ENCODE data around the gene SLC37A1. TPM values are rescaled to one million over a fixed set of nuclear protein-coding genes. Genes with fewer than 3 reads are reported as not detected.

The SLC37A1 gene
- total RNA-seq, 3 donors from 2014 or later (not counting 1 experiment from before 2014, with no cell fraction given), result 24.8 to 25.8 (median 25.3) TPM

DNA sequence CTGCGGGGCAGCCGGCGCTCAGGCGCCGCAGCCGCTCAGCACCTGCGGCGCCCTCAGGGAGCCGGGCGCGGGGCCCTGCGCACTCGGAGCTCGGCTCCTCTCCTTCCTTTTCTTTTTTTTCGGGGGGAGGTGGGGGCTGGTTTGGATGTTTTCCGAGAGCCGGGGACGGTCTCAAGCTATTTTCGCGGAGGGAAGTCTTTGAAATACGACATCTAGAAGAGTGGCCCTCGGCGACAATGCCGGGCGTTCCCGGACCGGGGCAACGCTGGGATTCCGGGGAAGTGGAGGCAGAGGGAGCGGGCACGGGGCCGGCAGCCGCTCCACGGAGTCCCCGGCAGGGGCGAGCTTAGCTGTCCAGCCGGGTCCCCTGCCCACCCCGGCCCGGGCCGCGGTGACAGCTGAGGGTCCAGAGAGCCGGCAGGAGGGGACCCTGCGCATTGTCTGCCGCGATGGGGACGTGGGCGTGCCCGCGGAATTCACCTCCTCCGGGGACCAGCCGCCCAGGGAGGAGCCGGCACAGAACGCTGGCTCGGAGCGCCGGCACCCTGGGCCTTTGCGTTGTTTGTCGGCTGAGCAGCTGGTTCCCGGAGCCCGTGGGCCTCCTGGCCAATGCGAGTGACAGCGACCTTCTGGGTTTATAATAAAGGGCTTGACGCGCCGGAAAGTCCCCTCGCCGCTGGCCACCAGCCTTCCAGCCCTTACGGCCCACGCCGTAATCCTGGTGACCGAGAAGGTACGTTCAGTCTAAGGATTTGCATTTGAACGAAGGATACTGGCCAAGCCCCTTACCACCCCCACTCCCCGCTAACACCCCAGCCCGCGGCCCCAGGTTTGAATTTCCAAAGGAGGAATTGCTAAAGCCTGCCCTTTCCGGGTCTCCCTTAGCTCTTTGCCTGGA, 582 bp downstream of the SLC37A1 start:
- intact Hi-C loops (cut with micrococcal nuclease), result loop anchor here (1.0 to 5.0 kb wide), 2 partner anchors 10 to 47 kb away; no protein-coding TSS in a partner anchor
- Mint-ChIP-seq H3K4me3 (peak overlapping the region; percentile 82), H3K27me3 (ENCODE audit: low read depth in 2 of 2) (no peaks in the 10 kb centered on the region), H3K9me3 (no peaks in the 10 kb centered on the region), H3K36me3 (no peaks in the 10 kb centered on the region), H3K4me1 (peaks cover 20 to 31% of the 10 kb centered on the region in 2 donors), H3K27ac (peak overlapping the region; percentile 36 to 81)
- under 1% methylated on average over 77 of the region's 77 CpGs for WGBS (ENCODE audit: insufficient coverage)
- ATAC-seq (peak; percentile 73 to 78 (median 75)), DNase-seq (peak; percentile 61 to 79)
- Histone ChIP-seq H3K9me3 (ENCODE audit: control insufficient read depth, insufficient read depth, low read length) (no peaks in the 10 kb centered on the region), H3K27me3 (ENCODE audit: control insufficient read depth, insufficient read depth, low read length) (no peaks in the 10 kb centered on the region), H3K36me3 (ENCODE audit: control insufficient read depth, insufficient read depth, low read length) (peaks cover 16% of the 10 kb centered on the region), H3K4me1 (ENCODE audit: control insufficient read depth, insufficient read depth, low read length) (peaks cover 13% of the 10 kb centered on the region), H3K27ac (ENCODE audit: low read length) (peak overlapping the region; percentile 71), H3K4me3 (ENCODE audit: low read length) (peak overlapping the region; percentile 59)
- TF ChIP-seq, protein P1, sequence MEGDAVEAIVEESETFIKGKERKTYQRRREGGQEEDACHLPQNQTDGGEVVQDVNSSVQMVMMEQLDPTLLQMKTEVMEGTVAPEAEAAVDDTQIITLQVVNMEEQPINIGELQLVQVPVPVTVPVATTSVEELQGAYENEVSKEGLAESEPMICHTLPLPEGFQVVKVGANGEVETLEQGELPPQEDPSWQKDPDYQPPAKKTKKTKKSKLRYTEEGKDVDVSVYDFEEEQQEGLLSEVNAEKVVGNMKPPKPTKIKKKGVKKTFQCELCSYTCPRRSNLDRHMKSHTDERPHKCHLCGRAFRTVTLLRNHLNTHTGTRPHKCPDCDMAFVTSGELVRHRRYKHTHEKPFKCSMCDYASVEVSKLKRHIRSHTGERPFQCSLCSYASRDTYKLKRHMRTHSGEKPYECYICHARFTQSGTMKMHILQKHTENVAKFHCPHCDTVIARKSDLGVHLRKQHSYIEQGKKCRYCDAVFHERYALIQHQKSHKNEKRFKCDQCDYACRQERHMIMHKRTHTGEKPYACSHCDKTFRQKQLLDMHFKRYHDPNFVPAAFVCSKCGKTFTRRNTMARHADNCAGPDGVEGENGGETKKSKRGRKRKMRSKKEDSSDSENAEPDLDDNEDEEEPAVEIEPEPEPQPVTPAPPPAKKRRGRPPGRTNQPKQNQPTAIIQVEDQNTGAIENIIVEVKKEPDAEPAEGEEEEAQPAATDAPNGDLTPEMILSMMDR (IDR thresholded peaks at IDR 0.05), result no peak

DNA sequence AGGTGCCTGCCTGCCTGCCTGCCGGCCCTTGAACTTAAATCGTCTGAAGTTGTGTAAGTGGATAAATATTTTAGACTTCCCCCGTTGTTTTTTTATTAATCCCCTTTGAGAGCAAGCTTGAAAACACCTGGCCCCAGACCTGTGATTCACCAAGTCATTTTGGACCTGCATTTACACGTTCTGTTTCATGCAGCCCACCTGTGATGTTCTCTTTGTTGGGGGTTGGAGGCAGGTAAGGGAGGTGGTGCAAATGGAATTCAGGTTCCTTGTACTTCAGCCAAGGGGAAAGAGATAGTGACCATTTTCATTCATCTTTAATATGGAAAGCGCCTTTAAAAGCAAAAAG, 1.2 kb downstream of the SLC37A1 start:
- H3K36me3 Mint-ChIP-seq, result no peaks in the 10 kb centered on the region
- TF ChIP-seq, protein P1 (IDR thresholded peaks at IDR 0.05), result no peak
- Histone ChIP-seq H3K9me3 (ENCODE audit: control insufficient read depth, insufficient read depth, low read length) (no peaks in the 10 kb centered on the region), H3K27ac (ENCODE audit: low read length) (peak overlapping the region; percentile 71), H3K4me3 (ENCODE audit: low read length) (peak overlapping the region; percentile 59), H3K27me3 (ENCODE audit: control insufficient read depth, insufficient read depth, low read length) (no peaks in the 10 kb centered on the region), H3K36me3 (ENCODE audit: control insufficient read depth, insufficient read depth, low read length) (peaks cover 21% of the 10 kb centered on the region), H3K4me1 (ENCODE audit: control insufficient read depth, insufficient read depth, low read length) (peaks cover 13% of the 10 kb centered on the region)
- no peak for ATAC-seq
- peak overlapping the region; percentile 82 for H3K4me3 Mint-ChIP-seq
- H3K27ac Mint-ChIP-seq, result peak overlapping the region; percentile 36 to 81
- no peaks in the 10 kb centered on the region for H3K9me3 Mint-ChIP-seq
- 0% methylated on average over 4 of the region's 5 CpGs for WGBS (ENCODE audit: insufficient coverage)
- intact Hi-C loops (cut with micrococcal nuclease), result loop anchor here (1.0 to 5.0 kb wide), 2 partner anchors 9 to 48 kb away; no protein-coding TSS in a partner anchor
- H3K27me3 Mint-ChIP-seq (ENCODE audit: low read depth in 2 of 2), result no peaks in the 10 kb centered on the region
- peak in 1 of 2 donors; percentile 19 for DNase-seq
- H3K4me1 Mint-ChIP-seq, result peaks cover 20 to 34% of the 10 kb centered on the region in 2 donors

DNA sequence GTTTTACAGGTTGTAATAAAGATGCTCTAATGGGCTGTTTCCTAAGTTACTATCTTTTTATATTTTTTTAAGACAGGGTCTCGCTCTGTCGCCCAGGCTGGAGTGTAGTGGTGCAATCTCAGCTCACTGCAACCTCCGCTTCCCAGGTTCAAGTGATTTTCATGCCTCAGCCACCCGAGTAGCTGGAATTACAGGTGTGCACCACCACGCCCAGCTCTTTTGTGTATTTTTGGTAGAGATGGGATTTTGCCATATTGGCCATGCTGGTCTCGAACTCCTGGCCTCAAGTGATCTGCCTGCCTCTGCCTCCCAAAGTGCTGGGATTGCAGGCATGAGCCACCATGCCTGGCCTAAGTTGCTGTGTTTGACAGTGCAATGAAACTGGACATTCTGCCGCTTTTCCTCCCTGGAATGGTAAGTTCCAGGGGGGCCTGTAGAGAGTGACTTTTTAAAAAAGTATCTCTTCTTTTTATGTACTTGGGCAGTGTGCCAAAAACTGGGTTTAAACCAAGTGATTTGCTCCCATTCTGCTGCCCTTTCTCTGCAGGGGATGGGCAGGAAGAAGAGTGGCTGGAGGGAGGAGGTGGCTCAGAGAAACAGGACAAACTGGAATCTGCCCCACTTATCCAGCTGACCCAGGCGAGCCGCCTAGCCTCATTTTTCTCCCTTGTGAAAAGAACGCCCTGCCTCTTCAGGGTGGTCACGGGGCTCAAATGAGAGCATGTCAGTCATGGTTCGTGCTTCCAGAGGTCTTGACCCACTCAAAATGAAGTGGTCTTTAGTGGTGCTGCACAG, 2.3 kb downstream of the SLC37A1 start:
- Histone ChIP-seq H3K9me3 (ENCODE audit: control insufficient read depth, insufficient read depth, low read length) (no peaks in the 10 kb centered on the region), H3K4me1 (ENCODE audit: control insufficient read depth, insufficient read depth, low read length) (peaks cover 13% of the 10 kb centered on the region), H3K36me3 (ENCODE audit: control insufficient read depth, insufficient read depth, low read length) (peaks cover 31% of the 10 kb centered on the region), H3K27me3 (ENCODE audit: control insufficient read depth, insufficient read depth, low read length) (no peaks in the 10 kb centered on the region), H3K4me3 (ENCODE audit: low read length) (no peak overlapping the region), H3K27ac (ENCODE audit: low read length) (no peak overlapping the region)
- Mint-ChIP-seq H3K27me3 (ENCODE audit: low read depth in 2 of 2) (no peaks in the 10 kb centered on the region), H3K36me3 (no peaks in the 10 kb centered on the region), H3K27ac (peak overlapping the region; percentile 36 to 81), H3K4me3 (peak overlapping the region; percentile 82), H3K9me3 (no peaks in the 10 kb centered on the region), H3K4me1 (peaks cover 20 to 42% of the 10 kb centered on the region in 2 donors)
- no peak for DNase-seq
- intact Hi-C loops (cut with micrococcal nuclease), result no loop called here
- TF ChIP-seq, protein P1 (IDR thresholded peaks at IDR 0.05), result no peak
- ATAC-seq, result no peak
- 96% methylated on average over 12 of the region's 12 CpGs for WGBS (ENCODE audit: insufficient coverage)
